ENCODE measurements around the gene NOL4L.

NOL4L gene

DNA sequence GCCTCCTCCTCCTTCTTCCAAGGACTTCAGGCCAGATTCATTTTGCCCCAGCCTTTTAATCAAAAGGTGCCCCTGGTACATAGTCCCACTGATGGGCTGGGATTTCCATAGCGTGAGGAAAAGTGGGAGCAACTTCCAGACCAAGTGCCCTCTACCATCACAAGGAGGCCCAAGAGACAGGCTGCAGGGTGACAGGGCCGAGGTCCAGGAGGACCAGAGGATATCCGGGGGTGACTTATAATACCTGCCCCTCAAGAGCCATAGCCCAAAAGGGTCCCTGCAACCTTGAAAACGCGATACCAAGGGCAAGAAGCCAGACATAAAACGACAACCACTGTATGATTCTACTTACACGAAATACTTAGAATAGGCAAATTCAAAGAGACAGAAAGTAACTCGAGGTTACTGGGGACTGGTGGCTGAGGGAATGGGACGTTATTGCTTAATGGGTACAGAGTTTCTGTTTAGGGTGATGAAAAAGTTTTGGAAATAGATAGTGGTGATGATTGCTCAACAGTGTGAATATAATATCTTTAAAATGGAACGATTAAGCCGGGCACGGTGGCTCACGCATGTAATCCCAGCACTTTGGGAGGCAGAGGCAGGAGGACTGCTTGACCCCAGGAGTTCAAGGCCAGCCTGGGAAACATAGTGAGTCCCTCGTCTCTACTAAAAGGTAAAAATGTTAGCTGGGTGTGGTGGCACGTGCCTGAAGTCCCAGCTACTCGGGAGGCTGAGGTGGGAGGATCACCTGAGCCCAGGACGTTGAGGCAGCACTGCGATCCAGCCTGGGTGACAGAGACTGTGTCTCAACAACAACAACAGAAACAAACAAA is 71.9 kb downstream of the NOL4L start:
- TF ChIP-seq, protein P1, sequence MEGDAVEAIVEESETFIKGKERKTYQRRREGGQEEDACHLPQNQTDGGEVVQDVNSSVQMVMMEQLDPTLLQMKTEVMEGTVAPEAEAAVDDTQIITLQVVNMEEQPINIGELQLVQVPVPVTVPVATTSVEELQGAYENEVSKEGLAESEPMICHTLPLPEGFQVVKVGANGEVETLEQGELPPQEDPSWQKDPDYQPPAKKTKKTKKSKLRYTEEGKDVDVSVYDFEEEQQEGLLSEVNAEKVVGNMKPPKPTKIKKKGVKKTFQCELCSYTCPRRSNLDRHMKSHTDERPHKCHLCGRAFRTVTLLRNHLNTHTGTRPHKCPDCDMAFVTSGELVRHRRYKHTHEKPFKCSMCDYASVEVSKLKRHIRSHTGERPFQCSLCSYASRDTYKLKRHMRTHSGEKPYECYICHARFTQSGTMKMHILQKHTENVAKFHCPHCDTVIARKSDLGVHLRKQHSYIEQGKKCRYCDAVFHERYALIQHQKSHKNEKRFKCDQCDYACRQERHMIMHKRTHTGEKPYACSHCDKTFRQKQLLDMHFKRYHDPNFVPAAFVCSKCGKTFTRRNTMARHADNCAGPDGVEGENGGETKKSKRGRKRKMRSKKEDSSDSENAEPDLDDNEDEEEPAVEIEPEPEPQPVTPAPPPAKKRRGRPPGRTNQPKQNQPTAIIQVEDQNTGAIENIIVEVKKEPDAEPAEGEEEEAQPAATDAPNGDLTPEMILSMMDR (IDR thresholded peaks at IDR 0.05; ENCODE audit: control insufficient read depth, extremely low read depth, insufficient read depth), result no peak
- DNase-seq (ENCODE audit: low read depth), result no peak
- no peak overlapping the region for H3K4me3 ChIP-seq (ENCODE audit: low read depth, low read length)

DNA sequence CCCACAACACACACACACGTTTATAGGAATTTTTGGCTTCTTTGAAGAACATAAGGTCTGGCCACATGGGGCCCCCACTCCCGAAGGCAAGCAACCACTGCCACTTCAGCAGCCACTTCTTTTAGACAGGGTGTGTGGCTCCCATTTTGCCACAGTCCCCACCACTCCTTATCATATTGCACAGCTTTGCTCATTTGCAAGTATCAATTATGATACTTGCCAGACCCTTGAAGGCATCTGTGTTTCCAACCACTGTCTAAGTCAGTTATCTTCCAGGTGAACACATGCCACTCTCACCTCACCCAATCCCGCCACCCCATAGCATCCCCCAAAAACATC is 73.1 kb downstream of the NOL4L start:
- TF ChIP-seq, protein P1 (IDR thresholded peaks at IDR 0.05; ENCODE audit: control insufficient read depth, extremely low read depth, insufficient read depth), result no peak
- H3K4me3 ChIP-seq (ENCODE audit: low read depth, low read length), result no peak overlapping the region
- DNase-seq (ENCODE audit: low read depth), result no peak

DNA sequence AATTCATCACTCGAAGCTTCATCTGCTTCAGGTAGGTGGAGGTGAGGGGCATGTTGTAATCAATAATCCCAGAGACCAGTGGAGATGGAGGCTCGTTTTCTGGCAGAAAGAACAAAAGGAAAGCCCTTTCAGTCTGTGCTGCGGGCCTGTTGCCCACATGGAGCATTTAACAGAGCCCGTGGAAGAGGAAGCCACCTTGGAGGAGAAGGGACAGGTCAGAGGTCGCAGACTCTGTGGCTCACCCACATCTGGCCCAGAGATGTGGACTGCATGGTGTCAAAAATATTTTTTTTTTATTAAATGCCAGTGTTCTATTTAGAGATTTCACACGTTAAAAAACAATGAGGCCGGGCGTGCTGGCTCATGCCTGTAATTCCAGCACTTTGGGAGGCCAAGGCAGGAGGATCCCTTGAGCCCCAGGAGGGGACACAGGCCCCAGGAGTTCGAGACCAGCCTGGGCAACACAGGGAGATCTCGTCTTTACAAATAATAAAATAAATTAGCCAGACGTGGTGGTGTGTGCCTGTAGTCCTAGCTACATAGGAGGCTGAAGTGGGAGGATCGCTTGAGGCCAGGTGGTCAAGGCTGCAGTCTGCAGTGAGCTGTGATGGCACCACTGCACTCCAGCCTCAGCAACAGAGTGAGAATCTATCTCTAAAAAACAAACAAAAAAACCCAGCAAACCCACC is 73.6 kb downstream of the NOL4L start:
- TF ChIP-seq, protein P1 (IDR thresholded peaks at IDR 0.05; ENCODE audit: control insufficient read depth, extremely low read depth, insufficient read depth), result no peak
- DNase-seq (ENCODE audit: low read depth), result no peak
- H3K4me3 ChIP-seq (ENCODE audit: low read depth, low read length), result no peak overlapping the region

DNA sequence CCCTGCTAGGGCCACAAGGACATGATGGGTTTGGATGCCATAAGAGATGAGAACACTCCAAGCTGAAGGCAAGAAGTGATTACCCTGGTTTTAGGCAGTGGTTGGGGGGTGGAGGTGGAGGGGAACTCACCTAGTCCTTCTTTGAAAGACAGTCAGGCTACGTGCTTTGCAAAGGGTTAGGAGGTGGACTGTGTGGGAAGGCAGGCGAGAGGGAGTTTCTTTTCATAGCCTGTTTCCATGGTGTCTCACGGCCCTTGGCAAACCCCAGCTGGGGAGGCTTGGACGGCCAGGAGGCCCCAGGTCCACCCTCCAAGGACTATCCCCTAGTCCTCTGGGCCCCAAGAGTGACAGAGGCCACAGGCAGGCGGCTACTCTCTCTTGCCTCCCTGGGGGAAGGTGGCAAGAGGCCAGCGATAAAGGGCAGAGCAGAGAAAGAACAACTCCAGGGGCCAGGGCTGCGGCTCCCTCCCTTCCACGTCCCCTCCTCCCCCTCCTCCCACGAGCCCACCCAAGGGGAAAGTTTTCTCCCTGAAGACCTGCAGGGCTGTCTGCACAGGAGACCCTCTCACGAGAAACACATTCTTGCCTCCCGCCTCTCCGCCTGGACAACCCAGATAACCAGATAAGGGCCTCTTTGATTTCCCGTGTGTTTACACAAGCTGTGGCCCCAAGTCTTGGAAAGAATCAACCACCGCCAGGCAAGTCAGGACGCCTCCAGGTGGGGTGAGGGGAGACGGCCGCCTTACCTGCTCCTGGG is 74.4 kb downstream of the NOL4L start:
- DNase-seq (ENCODE audit: low read depth), result no peak
- TF ChIP-seq, protein P1 (IDR thresholded peaks at IDR 0.05; ENCODE audit: control insufficient read depth, extremely low read depth, insufficient read depth), result no peak
- H3K4me3 ChIP-seq (ENCODE audit: low read depth, low read length), result no peak overlapping the region

DNA sequence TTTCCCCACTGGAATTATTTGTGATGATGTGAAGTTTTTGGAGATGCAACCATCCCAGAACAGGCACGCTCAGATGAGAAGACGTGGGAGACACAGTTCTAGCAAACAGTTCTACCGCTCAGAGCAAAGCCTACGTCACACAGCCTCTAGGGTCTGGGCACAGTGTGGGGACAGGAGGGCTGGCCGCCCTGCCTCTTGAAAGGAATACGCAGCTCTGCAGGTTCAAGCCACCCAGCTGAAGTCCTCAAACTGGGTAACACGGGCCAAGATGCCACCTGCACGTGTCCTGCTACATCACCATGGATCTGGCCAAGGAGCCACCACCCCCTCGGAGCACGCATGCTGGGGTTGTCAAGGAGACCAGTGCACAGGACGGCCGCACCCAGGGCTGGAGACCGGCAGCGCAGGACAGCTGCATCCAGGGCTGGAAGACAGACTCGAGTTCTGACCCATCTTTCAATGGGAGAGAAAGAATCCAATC is 75.0 kb downstream of the NOL4L start:
- TF ChIP-seq, protein P1 (IDR thresholded peaks at IDR 0.05; ENCODE audit: control insufficient read depth, extremely low read depth, insufficient read depth), result no peak
- no peak for DNase-seq (ENCODE audit: low read depth)
- H3K4me3 ChIP-seq (ENCODE audit: low read depth, low read length), result no peak overlapping the region

DNA sequence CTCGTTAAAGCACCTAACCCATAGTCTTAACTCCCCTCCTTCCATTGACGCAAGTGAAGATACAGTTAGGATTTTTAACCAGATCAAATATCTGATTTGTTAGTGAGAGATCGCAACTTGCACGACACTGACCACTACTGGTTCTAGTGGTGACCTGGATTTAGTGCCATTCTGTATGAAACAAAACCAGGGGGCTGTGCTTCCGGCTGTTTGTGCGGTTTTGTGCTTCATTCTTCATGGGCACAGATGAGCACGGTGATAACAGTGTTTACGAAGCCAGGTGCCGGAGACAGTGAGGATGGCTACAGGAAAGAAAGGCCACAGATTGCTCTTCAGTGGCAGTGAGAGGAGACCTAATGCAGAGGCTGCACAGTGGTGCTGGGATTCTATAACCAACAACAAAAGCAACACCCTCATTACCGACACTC is 75.5 kb downstream of the NOL4L start:
- TF ChIP-seq, protein P1 (IDR thresholded peaks at IDR 0.05; ENCODE audit: control insufficient read depth, extremely low read depth, insufficient read depth), result peak; percentile 42
- no peak for DNase-seq (ENCODE audit: low read depth)
- H3K4me3 ChIP-seq (ENCODE audit: low read depth, low read length), result no peak overlapping the region

All from LNCaP clone FGC (cell line).